ENCODE measurements around the gene DYNC2H1. TPM values are rescaled to one million over a fixed set of nuclear protein-coding genes. Genes with fewer than 3 reads are reported as not detected.

The DYNC2H1 gene
- total RNA-seq, 1 experiment from 2014 or later = 44.0 TPM

DNA sequence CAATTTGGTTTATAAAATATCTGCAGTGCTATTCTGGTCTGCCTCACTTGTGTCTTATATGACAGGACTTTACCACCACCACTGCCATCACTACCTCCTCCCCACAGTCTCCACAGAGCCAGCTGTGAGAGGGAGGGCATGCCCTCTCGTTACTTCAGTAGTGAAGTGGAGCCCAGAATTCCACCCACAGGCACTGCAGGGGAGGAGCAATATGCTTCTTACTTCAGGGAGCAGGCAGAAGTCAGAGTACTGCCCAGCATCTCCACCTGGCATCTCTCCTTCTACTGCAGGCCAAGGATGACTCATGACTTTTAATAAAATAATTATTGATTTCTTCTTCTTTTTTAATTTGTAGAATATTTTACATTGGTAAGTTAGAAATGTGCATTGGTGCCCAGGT is 255.5 kb downstream of the DYNC2H1 start:
- Histone ChIP-seq H3K27ac (ENCODE audit: low read depth, low read length, poor library complexity, severe bottlenecking) (no peak overlapping the region), H3K36me3 (ENCODE audit: insufficient read depth, low read length, poor library complexity, severe bottlenecking) (no peaks in the 10 kb centered on the region), H3K4me3 (ENCODE audit: low read depth, low read length, poor library complexity, severe bottlenecking) (no peak overlapping the region), H3K4me1 (ENCODE audit: insufficient read depth, low read length, poor library complexity, severe bottlenecking) (no peaks in the 10 kb centered on the region), H3K9me3 (ENCODE audit: low read depth, low read length, poor library complexity, severe bottlenecking) (no peaks in the 10 kb centered on the region), H3K27me3 (replicated peaks; ENCODE audit: insufficient read depth, low read depth, low read length, poor library complexity) (no peaks in the 10 kb centered on the region)
- POLR2A ChIA-PET (ENCODE audit: low non-redundant PET) = no interaction called here
- CTCF ChIA-PET = no interaction called here
- no peak for DNase-seq (ENCODE audit: low spot score)
- TF ChIP-seq, protein P1, sequence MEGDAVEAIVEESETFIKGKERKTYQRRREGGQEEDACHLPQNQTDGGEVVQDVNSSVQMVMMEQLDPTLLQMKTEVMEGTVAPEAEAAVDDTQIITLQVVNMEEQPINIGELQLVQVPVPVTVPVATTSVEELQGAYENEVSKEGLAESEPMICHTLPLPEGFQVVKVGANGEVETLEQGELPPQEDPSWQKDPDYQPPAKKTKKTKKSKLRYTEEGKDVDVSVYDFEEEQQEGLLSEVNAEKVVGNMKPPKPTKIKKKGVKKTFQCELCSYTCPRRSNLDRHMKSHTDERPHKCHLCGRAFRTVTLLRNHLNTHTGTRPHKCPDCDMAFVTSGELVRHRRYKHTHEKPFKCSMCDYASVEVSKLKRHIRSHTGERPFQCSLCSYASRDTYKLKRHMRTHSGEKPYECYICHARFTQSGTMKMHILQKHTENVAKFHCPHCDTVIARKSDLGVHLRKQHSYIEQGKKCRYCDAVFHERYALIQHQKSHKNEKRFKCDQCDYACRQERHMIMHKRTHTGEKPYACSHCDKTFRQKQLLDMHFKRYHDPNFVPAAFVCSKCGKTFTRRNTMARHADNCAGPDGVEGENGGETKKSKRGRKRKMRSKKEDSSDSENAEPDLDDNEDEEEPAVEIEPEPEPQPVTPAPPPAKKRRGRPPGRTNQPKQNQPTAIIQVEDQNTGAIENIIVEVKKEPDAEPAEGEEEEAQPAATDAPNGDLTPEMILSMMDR (conservative IDR thresholded peaks at IDR 0.05; ENCODE audit: low read depth, low read length) = no peak
- no peak for TF ChIP-seq EZH2 (IDR thresholded peaks at IDR 0.05; ENCODE audit: borderline replicate concordance, low read depth, low read length, poor library complexity, severe bottlenecking)
- intact Hi-C loops (cut with micrococcal nuclease; ENCODE audit: unreplicated experiment) = no loop called here
- BruUV-seq (replicated peaks) = no TSS peak

DNA sequence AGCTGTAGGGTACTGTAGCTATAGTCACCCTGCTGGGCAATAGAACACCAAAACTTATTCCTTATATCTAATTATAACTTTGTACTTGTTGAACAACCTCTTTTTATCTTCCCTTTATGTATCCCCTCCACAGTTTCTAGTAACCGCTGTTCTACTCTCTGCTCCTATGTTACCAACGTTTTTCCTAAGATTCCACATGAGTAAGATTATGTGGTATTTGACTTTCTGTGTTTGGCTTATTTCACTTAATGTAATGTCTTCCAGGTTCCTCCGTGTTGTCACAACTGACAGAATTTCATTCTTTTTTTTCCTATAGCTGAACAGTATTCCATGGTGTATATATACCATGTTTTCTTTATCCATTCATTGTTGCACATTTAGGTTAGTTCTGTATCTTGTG is 258.4 kb downstream of the DYNC2H1 start:
- TF ChIP-seq EZH2 (IDR thresholded peaks at IDR 0.05; ENCODE audit: borderline replicate concordance, low read depth, low read length, poor library complexity, severe bottlenecking) = no peak
- TF ChIP-seq, protein P1 (conservative IDR thresholded peaks at IDR 0.05; ENCODE audit: low read depth, low read length) = no peak
- ChIA-PET CTCF (no interaction called here), POLR2A (ENCODE audit: low non-redundant PET) (no interaction called here)
- Histone ChIP-seq H3K4me1 (ENCODE audit: insufficient read depth, low read length, poor library complexity, severe bottlenecking) (no peaks in the 10 kb centered on the region), H3K27ac (ENCODE audit: low read depth, low read length, poor library complexity, severe bottlenecking) (no peak overlapping the region), H3K27me3 (replicated peaks; ENCODE audit: insufficient read depth, low read depth, low read length, poor library complexity) (no peaks in the 10 kb centered on the region), H3K9me3 (ENCODE audit: low read depth, low read length, poor library complexity, severe bottlenecking) (no peaks in the 10 kb centered on the region), H3K4me3 (ENCODE audit: low read depth, low read length, poor library complexity, severe bottlenecking) (no peak overlapping the region), H3K36me3 (ENCODE audit: insufficient read depth, low read length, poor library complexity, severe bottlenecking) (no peaks in the 10 kb centered on the region)
- no TSS peak for BruUV-seq (replicated peaks)
- no peak for DNase-seq (ENCODE audit: low spot score)
- intact Hi-C loops (cut with micrococcal nuclease; ENCODE audit: unreplicated experiment) = no loop called here

DNA sequence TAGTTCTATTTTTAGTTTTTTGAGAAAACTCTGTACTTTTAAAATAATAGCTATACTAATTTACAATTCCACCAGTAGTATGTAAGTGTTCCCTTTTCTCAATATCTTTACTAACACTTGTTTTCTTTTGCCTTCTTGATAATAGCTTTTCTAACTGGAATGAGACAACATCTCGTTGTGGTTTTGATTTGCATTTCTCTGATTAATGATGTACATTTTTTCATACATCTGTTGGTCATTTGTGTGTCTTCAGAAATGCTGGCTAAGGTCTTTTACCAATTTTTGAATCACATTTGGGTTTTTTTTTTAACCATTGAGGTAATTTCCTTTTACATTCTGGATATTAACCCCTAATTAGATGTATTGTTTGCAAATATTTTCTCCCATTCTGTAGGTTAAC is 258.9 kb downstream of the DYNC2H1 start:
- H3K4me1 ChIP-seq (ENCODE audit: insufficient read depth, low read length, poor library complexity, severe bottlenecking) = no peaks in the 10 kb centered on the region
- no peak overlapping the region for H3K4me3 ChIP-seq (ENCODE audit: low read depth, low read length, poor library complexity, severe bottlenecking)
- H3K27ac ChIP-seq (ENCODE audit: low read depth, low read length, poor library complexity, severe bottlenecking) = no peak overlapping the region
- intact Hi-C loops (cut with micrococcal nuclease; ENCODE audit: unreplicated experiment) = no loop called here
- POLR2A ChIA-PET (ENCODE audit: low non-redundant PET) = no interaction called here
- TF ChIP-seq, protein P1 (conservative IDR thresholded peaks at IDR 0.05; ENCODE audit: low read depth, low read length) = no peak
- TF ChIP-seq EZH2 (IDR thresholded peaks at IDR 0.05; ENCODE audit: borderline replicate concordance, low read depth, low read length, poor library complexity, severe bottlenecking) = no peak
- DNase-seq (ENCODE audit: low spot score) = no peak
- no peaks in the 10 kb centered on the region for H3K9me3 ChIP-seq (ENCODE audit: low read depth, low read length, poor library complexity, severe bottlenecking)
- H3K27me3 ChIP-seq (replicated peaks; ENCODE audit: insufficient read depth, low read depth, low read length, poor library complexity) = no peaks in the 10 kb centered on the region
- no peaks in the 10 kb centered on the region for H3K36me3 ChIP-seq (ENCODE audit: insufficient read depth, low read length, poor library complexity, severe bottlenecking)
- BruUV-seq (replicated peaks) = no TSS peak
- CTCF ChIA-PET = no interaction called here

Measured in A673 (cell line).